ENCODE data around the gene NCAPH2.
A peak's percentile ranks its signal among the peaks of the same experiment; 100 is the strongest.

NCAPH2 gene

DNA sequence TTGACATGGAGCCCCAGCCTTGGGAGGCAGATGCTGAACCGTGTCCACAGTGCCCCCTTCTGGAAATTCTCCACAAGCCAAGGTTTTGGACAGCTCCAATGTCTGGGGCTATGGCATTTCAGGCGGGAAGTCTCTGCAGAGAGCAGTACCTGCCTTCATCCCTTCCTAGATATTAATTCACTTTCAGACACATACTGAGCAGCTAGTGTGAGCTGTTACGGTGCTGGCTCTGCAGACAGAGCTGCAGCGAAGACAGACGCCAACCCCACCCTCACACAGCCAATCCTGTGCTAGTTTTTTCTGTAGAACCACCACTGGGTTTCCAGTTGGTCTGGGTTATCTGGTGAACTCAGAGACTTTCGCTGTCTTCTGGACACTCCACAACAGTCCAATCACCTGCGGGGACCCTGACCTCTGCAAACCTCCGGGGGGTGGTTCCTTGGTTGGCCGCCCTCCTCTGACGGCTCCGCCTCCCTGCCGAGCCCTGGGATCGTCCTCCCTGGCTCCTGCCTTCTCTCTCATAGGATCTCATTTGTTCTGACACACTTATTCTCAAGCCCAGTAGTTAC lies 9.6 kb upstream of the NCAPH2 start:
- Histone ChIP-seq H3K36me3 (ENCODE audit: insufficient read depth, insufficient read length, low read length) (peaks cover 16% of the 10 kb centered on the region), H3K9ac (ENCODE audit: insufficient read length, low read depth) (no peak overlapping the region), H3K4me3 (ENCODE audit: insufficient read length, low read depth) (no peak overlapping the region), H3K9me3 (ENCODE audit: insufficient read depth, low read length) (no peaks in the 10 kb centered on the region), H3K4me1 (ENCODE audit: insufficient read depth, insufficient read length) (no peaks in the 10 kb centered on the region), H3K27me3 (ENCODE audit: insufficient read depth, insufficient read length) (no peaks in the 10 kb centered on the region)
- TF ChIP-seq YY1 (IDR thresholded peaks at IDR 0.05; ENCODE audit: insufficient read depth, insufficient read length), result no peak
- peak; percentile 48 for DNase-seq (ENCODE audit: low read depth, low spot score)

DNA sequence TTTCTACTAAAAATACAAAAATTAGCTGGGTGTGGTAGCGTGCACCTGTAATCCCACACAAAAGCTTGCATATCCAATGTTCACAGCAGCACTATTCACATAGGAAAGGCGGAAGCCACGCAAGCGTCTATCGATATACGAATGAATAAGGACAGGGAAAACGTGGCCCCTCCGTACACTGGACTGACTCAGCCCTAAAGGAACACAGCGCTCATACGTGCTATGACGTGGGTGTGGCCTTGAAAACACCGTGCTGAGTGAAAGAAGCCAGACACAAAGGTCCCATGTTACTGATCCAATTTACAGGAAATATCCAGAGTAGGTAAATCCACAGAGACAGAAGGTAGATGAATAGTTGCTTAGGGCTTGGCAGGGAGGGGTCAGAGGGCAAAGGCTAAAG lies 7.6 kb upstream of the NCAPH2 start:
- Histone ChIP-seq H3K36me3 (ENCODE audit: insufficient read depth, insufficient read length, low read length) (peaks cover 31% of the 10 kb centered on the region), H3K9ac (ENCODE audit: insufficient read length, low read depth) (no peak overlapping the region), H3K9me3 (ENCODE audit: insufficient read depth, low read length) (no peaks in the 10 kb centered on the region), H3K27me3 (ENCODE audit: insufficient read depth, insufficient read length) (no peaks in the 10 kb centered on the region), H3K4me3 (ENCODE audit: insufficient read length, low read depth) (no peak overlapping the region), H3K4me1 (ENCODE audit: insufficient read depth, insufficient read length) (no peaks in the 10 kb centered on the region)
- no peak for DNase-seq (ENCODE audit: low read depth, low spot score)
- no peak for TF ChIP-seq ZNF274 (IDR thresholded peaks at IDR 0.05; ENCODE audit: low read depth, low read length)
- no peak for TF ChIP-seq SUZ12 (IDR thresholded peaks at IDR 0.05; ENCODE audit: extremely low read depth, insufficient read depth, insufficient read length)
- no peak for TF ChIP-seq YY1 (IDR thresholded peaks at IDR 0.05; ENCODE audit: insufficient read depth, insufficient read length)

- Histone ChIP-seq H3K27me3 (ENCODE audit: insufficient read depth, insufficient read length) (no peaks in the 10 kb centered on the region), H3K4me1 (ENCODE audit: insufficient read depth, insufficient read length) (peaks cover 8% of the 10 kb centered on the region), H3K9me3 (ENCODE audit: insufficient read depth, low read length) (no peaks in the 10 kb centered on the region), H3K36me3 (ENCODE audit: insufficient read depth, insufficient read length, low read length) (peaks cover 40% of the 10 kb centered on the region), H3K9ac (ENCODE audit: insufficient read length, low read depth) (no peak overlapping the region), H3K4me3 (ENCODE audit: insufficient read length, low read depth) (no peak overlapping the region)
- TF ChIP-seq YY1 (IDR thresholded peaks at IDR 0.05; ENCODE audit: insufficient read depth, insufficient read length) (no peak), ZNF274 (IDR thresholded peaks at IDR 0.05; ENCODE audit: low read depth, low read length) (no peak), SUZ12 (IDR thresholded peaks at IDR 0.05; ENCODE audit: extremely low read depth, insufficient read depth, insufficient read length) (no peak)
- no peak for DNase-seq (ENCODE audit: low read depth, low spot score)
Measured at GRCh38 chr22:50502096-50502495, 5.9 kb upstream of the NCAPH2 start.

- no peak for TF ChIP-seq SUZ12 (IDR thresholded peaks at IDR 0.05; ENCODE audit: extremely low read depth, insufficient read depth, insufficient read length)
- TF ChIP-seq ZNF274 (IDR thresholded peaks at IDR 0.05; ENCODE audit: low read depth, low read length), result no peak
- no peak for TF ChIP-seq YY1 (IDR thresholded peaks at IDR 0.05; ENCODE audit: insufficient read depth, insufficient read length)
- H3K36me3 ChIP-seq (ENCODE audit: insufficient read depth, insufficient read length, low read length), result peaks cover 40% of the 10 kb centered on the region
- H3K9me3 ChIP-seq (ENCODE audit: insufficient read depth, low read length), result no peaks in the 10 kb centered on the region
- no peak overlapping the region for H3K4me3 ChIP-seq (ENCODE audit: insufficient read length, low read depth)
- H3K4me1 ChIP-seq (ENCODE audit: insufficient read depth, insufficient read length), result peaks cover 8% of the 10 kb centered on the region
- H3K27me3 ChIP-seq (ENCODE audit: insufficient read depth, insufficient read length), result no peaks in the 10 kb centered on the region
- no peak overlapping the region for H3K9ac ChIP-seq (ENCODE audit: insufficient read length, low read depth)
- no peak for DNase-seq (ENCODE audit: low read depth, low spot score)
Measured at GRCh38 chr22:50502628-50503474, 5.2 kb upstream of the NCAPH2 start.

- Histone ChIP-seq H3K36me3 (ENCODE audit: insufficient read depth, insufficient read length, low read length) (peaks cover 40% of the 10 kb centered on the region), H3K4me3 (ENCODE audit: insufficient read length, low read depth) (no peak overlapping the region), H3K4me1 (ENCODE audit: insufficient read depth, insufficient read length) (peaks cover 8% of the 10 kb centered on the region), H3K27me3 (ENCODE audit: insufficient read depth, insufficient read length) (no peaks in the 10 kb centered on the region), H3K9ac (ENCODE audit: insufficient read length, low read depth) (no peak overlapping the region), H3K9me3 (ENCODE audit: insufficient read depth, low read length) (no peaks in the 10 kb centered on the region)
- no peak for TF ChIP-seq SUZ12 (IDR thresholded peaks at IDR 0.05; ENCODE audit: extremely low read depth, insufficient read depth, insufficient read length)
- TF ChIP-seq YY1 (IDR thresholded peaks at IDR 0.05; ENCODE audit: insufficient read depth, insufficient read length), result no peak
- no peak for TF ChIP-seq ZNF274 (IDR thresholded peaks at IDR 0.05; ENCODE audit: low read depth, low read length)
- no peak for DNase-seq (ENCODE audit: low read depth, low spot score)
Measured at GRCh38 chr22:50503475-50504145, 4.4 kb upstream of the NCAPH2 start.

DNA sequence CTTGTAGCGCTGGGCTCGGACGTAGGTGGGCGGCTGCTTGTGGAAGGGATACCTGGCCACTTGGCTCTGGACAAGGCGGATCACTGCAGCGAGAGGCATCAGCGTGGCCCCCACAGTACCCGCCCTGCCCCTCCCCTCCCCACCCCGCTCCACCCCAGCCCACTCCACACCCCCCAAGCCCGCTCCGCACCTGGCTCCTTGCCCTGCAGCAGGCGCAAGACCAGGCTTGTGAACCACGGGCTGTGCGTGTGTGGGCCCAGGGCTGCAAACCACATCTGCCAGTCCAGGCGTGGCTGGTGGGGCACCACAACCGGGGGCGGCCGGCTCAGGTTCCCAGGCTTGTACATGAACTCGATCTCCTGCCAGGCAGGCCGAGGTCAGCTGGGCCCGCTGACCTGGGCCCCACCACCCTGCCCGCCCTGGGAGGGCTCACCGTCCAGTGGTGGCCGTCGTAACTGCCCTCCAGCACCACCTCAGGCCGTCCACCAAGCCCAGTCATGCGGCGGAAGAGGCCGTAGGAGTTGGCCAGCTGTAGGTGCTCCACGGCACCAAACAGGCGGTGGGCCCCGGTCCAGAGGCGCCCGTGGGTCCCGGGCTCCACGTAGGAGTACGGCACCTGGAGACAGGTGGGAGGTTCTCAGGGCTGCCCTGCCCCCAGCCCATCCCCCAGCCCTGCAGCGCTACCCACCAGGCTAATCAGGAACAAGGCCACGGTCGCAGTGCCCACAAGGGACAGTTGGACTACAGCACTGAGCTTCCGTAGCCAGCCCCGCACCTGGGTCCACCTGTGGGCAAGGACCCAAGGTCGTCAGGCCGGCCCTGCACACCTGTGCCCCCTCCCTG lies 3.4 kb upstream of the NCAPH2 start:
- TF ChIP-seq ZNF274 (IDR thresholded peaks at IDR 0.05; ENCODE audit: low read depth, low read length) (no peak), YY1 (IDR thresholded peaks at IDR 0.05; ENCODE audit: insufficient read depth, insufficient read length) (no peak), SUZ12 (IDR thresholded peaks at IDR 0.05; ENCODE audit: extremely low read depth, insufficient read depth, insufficient read length) (no peak)
- Histone ChIP-seq H3K36me3 (ENCODE audit: insufficient read depth, insufficient read length, low read length) (peaks cover 40% of the 10 kb centered on the region), H3K9ac (ENCODE audit: insufficient read length, low read depth) (no peak overlapping the region), H3K4me3 (ENCODE audit: insufficient read length, low read depth) (no peak overlapping the region), H3K4me1 (ENCODE audit: insufficient read depth, insufficient read length) (peaks cover 8% of the 10 kb centered on the region), H3K27me3 (ENCODE audit: insufficient read depth, insufficient read length) (no peaks in the 10 kb centered on the region), H3K9me3 (ENCODE audit: insufficient read depth, low read length) (no peaks in the 10 kb centered on the region)
- no peak for DNase-seq (ENCODE audit: low read depth, low spot score)

Measured in NT2/D1 (cell line).